HepG2 (cell line): Measurements from ENCODE around the gene AGAP1. TPM values are rescaled to one million over a fixed set of nuclear protein-coding genes. Genes with fewer than 3 reads are reported as not detected.
A peak's percentile ranks its signal among the peaks of the same experiment; 100 is the strongest.

Experiments
- ARNT ChIP-seq: fragments of 450-650 bp; IDR thresholded peaks from 2 replicates; pipeline ENCODE4 v1.6.1; 2017
- ATM ChIP-seq: fragments of 450-650 bp; IDR thresholded peaks from 2 replicates; pipeline ENCODE4 v1.7.1; 2017; ENCODE audit warnings: mild to moderate bottlenecking, borderline replicate concordance
- ELF3 ChIP-seq: IDR thresholded peaks from 2 replicates; pipeline ENCODE4 v1.6.1; 2016; ENCODE audit warnings: missing genetic modification reagents, missing compliant biosample characterization
- ERF ChIP-seq: IDR thresholded peaks from 2 replicates; pipeline ENCODE4 v1.6.1; 2018; ENCODE audit warnings: missing biosample characterization, missing genetic modification reagents
- KDM1A ChIP-seq: IDR thresholded peaks from 2 replicates; pipeline ENCODE4 v1.6.1; 2016; ENCODE audit warnings: missing compliant biosample characterization
- KDM4B ChIP-seq: sonication (generic); formaldehyde crosslinking; IDR thresholded peaks from 2 replicates; pipeline ENCODE4 v1.4.0; 2020; ENCODE audit warnings: missing genetic modification reagents
- KLF15 ChIP-seq: sonication (generic); formaldehyde crosslinking; IDR thresholded peaks from 2 replicates; pipeline ENCODE4 v1.8.1; 2023; ENCODE audit warnings: borderline replicate concordance, mild to moderate bottlenecking, inconsistent platforms, missing genetic modification reagents, mixed read lengths
- MXI1 ChIP-seq: IDR thresholded peaks from 3 replicates; pipeline ENCODE4 v1.6.1; 2012; ENCODE audit warnings: low read depth, low read length, inconsistent platforms, borderline replicate concordance
- NCOA2 ChIP-seq: sonication (generic); formaldehyde crosslinking; IDR thresholded peaks from 2 replicates; pipeline ENCODE4 v1.8.0; 2022; ENCODE audit warnings: inconsistent platforms
- NR2F6 ChIP-seq, 2 experiments: IDR thresholded peaks; 2 replicates each; pipeline ENCODE4 v1.6.1; 2016; ENCODE audit warnings: antibody characterized with exemption in 1 of 2, mild to moderate bottlenecking in 1 of 2
- POLR2AphosphoS2 ChIP-seq: IDR thresholded peaks from 2 replicates; pipeline ENCODE4 v1.6.1; 2011; ENCODE audit warnings: low read depth, low read length, improper control_type of control experiment
- SRF ChIP-seq: IDR thresholded peaks from 2 replicates; pipeline ENCODE4 v1.6.1; 2011; ENCODE audit warnings: mild to moderate bottlenecking, low read depth, low read length, moderate library complexity
- SRSF1 ChIP-seq: fragments of 200-400 bp; formaldehyde crosslinking; optimal IDR thresholded peaks from 2 replicates; pipeline ENCODE3; 2017; ENCODE audit warnings: mild to moderate bottlenecking, low read depth, low read length, moderate library complexity
- THAP11 ChIP-seq: IDR thresholded peaks from 2 replicates; pipeline ENCODE4 v1.6.1; 2016; ENCODE audit warnings: missing biosample characterization, missing genetic modification reagents
- TRIM24 ChIP-seq: sonication (generic); formaldehyde crosslinking; IDR thresholded peaks from 2 replicates; pipeline ENCODE4 v1.8.0; 2022; ENCODE audit warnings: mild to moderate bottlenecking, missing genetic modification reagents
- ZNF143 ChIP-seq: sonication (generic); formaldehyde crosslinking; IDR thresholded peaks from 2 replicates; pipeline ENCODE4 v1.4.0; 2020; ENCODE audit warnings: missing genetic modification reagents
- ZNF30 ChIP-seq: sonication (generic); formaldehyde crosslinking; IDR thresholded peaks from 2 replicates; pipeline ENCODE4 v1.5.0; 2020; ENCODE audit warnings: mild to moderate bottlenecking, missing genetic modification reagents
- ZNF616 ChIP-seq: sonication (generic); formaldehyde crosslinking; IDR thresholded peaks from 2 replicates; pipeline ENCODE4 v1.5.0; 2020; ENCODE audit warnings: low read depth, mild to moderate bottlenecking, missing genetic modification reagents
- ZNF746 ChIP-seq: sonication (generic); formaldehyde crosslinking; IDR thresholded peaks from 2 replicates; pipeline ENCODE4 v1.8.0; 2022; ENCODE audit warnings: mild to moderate bottlenecking, missing genetic modification reagents
- ZNF839 ChIP-seq: sonication (generic); formaldehyde crosslinking; IDR thresholded peaks from 2 replicates; pipeline ENCODE4 v1.4.0; 2020; ENCODE audit warnings: missing genetic modification reagents, mild to moderate bottlenecking, borderline replicate concordance
- ZNF878 ChIP-seq: sonication (generic); formaldehyde crosslinking; IDR thresholded peaks from 2 replicates; pipeline ENCODE4 v1.8.1; 2023; ENCODE audit warnings: mild to moderate bottlenecking, missing genetic modification reagents, moderate library complexity
- ZSCAN20 ChIP-seq: sonication (generic); formaldehyde crosslinking; IDR thresholded peaks from 2 replicates; pipeline ENCODE4 v1.4.0; 2020; ENCODE audit warnings: missing genetic modification reagents, mild to moderate bottlenecking, borderline replicate concordance
- ZSCAN25 ChIP-seq: sonication (generic); formaldehyde crosslinking; IDR thresholded peaks from 2 replicates; pipeline ENCODE4 v1.8.0; 2022; ENCODE audit warnings: mild to moderate bottlenecking, missing genetic modification reagents
- ZZZ3 ChIP-seq: sonication (generic); formaldehyde crosslinking; IDR thresholded peaks from 2 replicates; pipeline ENCODE4 v1.4.0; 2020; ENCODE audit warnings: missing genetic modification reagents, mild to moderate bottlenecking, borderline replicate concordance
- polyA plus RNA-seq, 8 experiments: library from polyadenylated mRNA; depleted of rRNA in 3 of 8; stranded (reverse) in 7 of 8; unstranded in 1 of 8; fragments of >200 nt; fragmentation: Illumina TruSeq in 4 of 8; extraction: Trizol in 4 of 8; gene quantifications; 2 replicates each; pipeline versions ENCODE4 v1.2.1 to v1.2.3, GENCODE V29; 2011 to 2016; ENCODE audit warnings: low read depth in 4 of 8, missing spikeins in 1 of 8, mixed read lengths in 1 of 8; ENCODE audit not compliant: insufficient read depth in 1 of 8
- total RNA-seq, 5 experiments: library from RNA; depleted of rRNA; stranded (reverse); fragments of >200 nt; fragmentation: Illumina TruSeq; extraction: Trizol; gene quantifications; 2 replicates each; pipeline ENCODE4 v1.2.3, GENCODE V29; 2016; ENCODE audit warnings: low read depth in 1 of 5
- TF ChIP-seq, protein P1 (sequence below): sonication (generic); formaldehyde crosslinking; conservative IDR thresholded peaks from 2 replicates; pipeline ENCODE4 v1.5.0; 2020; ENCODE audit warnings: missing genetic modification reagents
- TF ChIP-seq, protein P2 (sequence below): IDR thresholded peaks from 2 replicates; pipeline ENCODE4 v1.6.1; 2016; ENCODE audit warnings: low read depth, missing genetic modification reagents, missing compliant biosample characterization

Gene AGAP1
- total and polyA plus RNA-seq, 2 of the 13 experiments (the other 11 are each of a cell fraction or from before 2014, with no cell fraction given), result 21.2 to 32.7 TPM

DNA sequence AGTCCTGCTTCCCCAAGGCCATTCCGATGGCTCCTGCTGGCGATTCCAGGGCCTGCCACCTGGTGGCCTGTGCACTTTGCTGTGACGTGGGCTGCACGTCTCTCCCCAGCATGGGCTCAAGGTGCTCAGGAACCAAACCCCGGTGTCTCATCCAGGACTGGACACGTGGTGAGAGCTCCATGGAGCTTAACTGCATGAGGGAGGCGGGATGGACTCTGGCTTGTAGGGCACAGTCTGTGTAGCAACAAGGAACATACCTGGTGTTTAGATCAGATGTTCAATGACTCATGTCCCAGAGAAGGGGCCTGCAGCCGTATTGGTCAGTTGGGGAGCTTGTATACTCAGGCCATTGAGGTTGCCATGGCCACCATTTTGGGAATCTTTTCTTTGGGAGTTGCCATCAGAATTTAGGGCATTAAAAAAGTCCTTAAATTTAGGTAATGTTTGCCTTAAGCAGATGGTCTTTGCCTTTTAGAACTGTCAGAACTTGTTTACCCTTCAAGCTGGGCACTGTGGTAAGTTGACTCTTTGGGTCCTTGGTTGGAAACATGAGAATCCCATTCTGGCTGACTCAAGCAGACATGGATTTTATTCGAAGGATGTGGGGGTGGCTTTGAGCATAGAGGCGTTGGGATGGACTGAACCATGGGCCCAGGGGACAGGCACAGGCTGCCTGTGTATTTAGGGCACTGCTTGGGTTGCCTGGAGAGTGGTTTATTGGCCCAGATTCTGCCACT is 21.0 kb downstream of the AGAP1 start (continued):
- TF ChIP-seq, protein P1, sequence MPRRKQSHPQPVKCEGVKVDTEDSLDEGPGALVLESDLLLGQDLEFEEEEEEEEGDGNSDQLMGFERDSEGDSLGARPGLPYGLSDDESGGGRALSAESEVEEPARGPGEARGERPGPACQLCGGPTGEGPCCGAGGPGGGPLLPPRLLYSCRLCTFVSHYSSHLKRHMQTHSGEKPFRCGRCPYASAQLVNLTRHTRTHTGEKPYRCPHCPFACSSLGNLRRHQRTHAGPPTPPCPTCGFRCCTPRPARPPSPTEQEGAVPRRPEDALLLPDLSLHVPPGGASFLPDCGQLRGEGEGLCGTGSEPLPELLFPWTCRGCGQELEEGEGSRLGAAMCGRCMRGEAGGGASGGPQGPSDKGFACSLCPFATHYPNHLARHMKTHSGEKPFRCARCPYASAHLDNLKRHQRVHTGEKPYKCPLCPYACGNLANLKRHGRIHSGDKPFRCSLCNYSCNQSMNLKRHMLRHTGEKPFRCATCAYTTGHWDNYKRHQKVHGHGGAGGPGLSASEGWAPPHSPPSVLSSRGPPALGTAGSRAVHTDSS (CRISPR knock-in tag), result no peak
- peak; percentile 64; the same call in 1 of the 2 replicates for TF ChIP-seq ZZZ3
- no peak for TF ChIP-seq POLR2AphosphoS2
- TF ChIP-seq ELF3 (CRISPR knock-in tag), result peak; percentile 96
- peak; percentile 53; the same call in 1 of the 2 replicates for TF ChIP-seq ZSCAN25
- TF ChIP-seq ZNF30, result no peak
- TF ChIP-seq KDM4B (CRISPR knock-in tag), result peak; percentile 78
- peak; percentile 84 for TF ChIP-seq KDM1A (CRISPR knock-in tag)
- TF ChIP-seq ATM, result no peak
- TF ChIP-seq ZSCAN20 (CRISPR knock-in tag), result 0 out of 2 replicates have a peak, but pooled peaks have one; percentile 51
- TF ChIP-seq SRF, result no peak
- TF ChIP-seq MXI1, result peak; percentile 99
- peak; percentile 80 for TF ChIP-seq NCOA2 (CRISPR knock-in tag)
- peak; percentile 62 for TF ChIP-seq ZNF143 (CRISPR knock-in tag)
- TF ChIP-seq NR2F6 (IDR thresholded peaks at IDR 0.05), result no peak
- peak; percentile 76 for TF ChIP-seq NR2F6 (CRISPR knock-in tag; IDR thresholded peaks at IDR 0.05)
- 0 out of 2 replicates have a peak, but pooled peaks have one; percentile 66 for TF ChIP-seq ZNF746
- TF ChIP-seq TRIM24 (CRISPR knock-in tag), result peak; percentile 94
- TF ChIP-seq ARNT, result no peak
- no peak for TF ChIP-seq SRSF1
- TF ChIP-seq ZNF878 (CRISPR knock-in tag), result peak; percentile 93
- TF ChIP-seq, protein P2, sequence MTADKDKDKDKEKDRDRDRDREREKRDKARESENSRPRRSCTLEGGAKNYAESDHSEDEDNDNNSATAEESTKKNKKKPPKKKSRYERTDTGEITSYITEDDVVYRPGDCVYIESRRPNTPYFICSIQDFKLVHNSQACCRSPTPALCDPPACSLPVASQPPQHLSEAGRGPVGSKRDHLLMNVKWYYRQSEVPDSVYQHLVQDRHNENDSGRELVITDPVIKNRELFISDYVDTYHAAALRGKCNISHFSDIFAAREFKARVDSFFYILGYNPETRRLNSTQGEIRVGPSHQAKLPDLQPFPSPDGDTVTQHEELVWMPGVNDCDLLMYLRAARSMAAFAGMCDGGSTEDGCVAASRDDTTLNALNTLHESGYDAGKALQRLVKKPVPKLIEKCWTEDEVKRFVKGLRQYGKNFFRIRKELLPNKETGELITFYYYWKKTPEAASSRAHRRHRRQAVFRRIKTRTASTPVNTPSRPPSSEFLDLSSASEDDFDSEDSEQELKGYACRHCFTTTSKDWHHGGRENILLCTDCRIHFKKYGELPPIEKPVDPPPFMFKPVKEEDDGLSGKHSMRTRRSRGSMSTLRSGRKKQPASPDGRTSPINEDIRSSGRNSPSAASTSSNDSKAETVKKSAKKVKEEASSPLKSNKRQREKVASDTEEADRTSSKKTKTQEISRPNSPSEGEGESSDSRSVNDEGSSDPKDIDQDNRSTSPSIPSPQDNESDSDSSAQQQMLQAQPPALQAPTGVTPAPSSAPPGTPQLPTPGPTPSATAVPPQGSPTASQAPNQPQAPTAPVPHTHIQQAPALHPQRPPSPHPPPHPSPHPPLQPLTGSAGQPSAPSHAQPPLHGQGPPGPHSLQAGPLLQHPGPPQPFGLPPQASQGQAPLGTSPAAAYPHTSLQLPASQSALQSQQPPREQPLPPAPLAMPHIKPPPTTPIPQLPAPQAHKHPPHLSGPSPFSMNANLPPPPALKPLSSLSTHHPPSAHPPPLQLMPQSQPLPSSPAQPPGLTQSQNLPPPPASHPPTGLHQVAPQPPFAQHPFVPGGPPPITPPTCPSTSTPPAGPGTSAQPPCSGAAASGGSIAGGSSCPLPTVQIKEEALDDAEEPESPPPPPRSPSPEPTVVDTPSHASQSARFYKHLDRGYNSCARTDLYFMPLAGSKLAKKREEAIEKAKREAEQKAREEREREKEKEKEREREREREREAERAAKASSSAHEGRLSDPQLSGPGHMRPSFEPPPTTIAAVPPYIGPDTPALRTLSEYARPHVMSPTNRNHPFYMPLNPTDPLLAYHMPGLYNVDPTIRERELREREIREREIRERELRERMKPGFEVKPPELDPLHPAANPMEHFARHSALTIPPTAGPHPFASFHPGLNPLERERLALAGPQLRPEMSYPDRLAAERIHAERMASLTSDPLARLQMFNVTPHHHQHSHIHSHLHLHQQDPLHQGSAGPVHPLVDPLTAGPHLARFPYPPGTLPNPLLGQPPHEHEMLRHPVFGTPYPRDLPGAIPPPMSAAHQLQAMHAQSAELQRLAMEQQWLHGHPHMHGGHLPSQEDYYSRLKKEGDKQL (CRISPR knock-in tag), result peak; percentile 61; the same call in 1 of the 2 replicates
- peak; percentile 74; the same call in 1 of the 2 replicates for TF ChIP-seq ZNF839 (CRISPR knock-in tag)
- TF ChIP-seq KLF15 (CRISPR knock-in tag), result no peak
- no peak for TF ChIP-seq ZNF616
- TF ChIP-seq THAP11 (CRISPR knock-in tag), result peak; percentile 85
- peak; percentile 95 for TF ChIP-seq ERF (CRISPR knock-in tag)
